Measurements from ENCODE around the gene SRSF5. TPM values are rescaled to one million over a fixed set of nuclear protein-coding genes. Genes with fewer than 3 reads are reported as not detected.
A peak's percentile ranks its signal among the peaks of the same experiment; 100 is the strongest.
"Not testable (repeated sequence)": the region's sequence is repeated elsewhere in the genome, so short reads cannot be mapped to it uniquely, and the experiment has no call there.

Gene SRSF5
- total RNA-seq: 1,000 to 10,000 TPM in 1 of 6 donors, 100 to 1,000 TPM in 5; 238 to 1,033 (median 288) TPM

DNA sequence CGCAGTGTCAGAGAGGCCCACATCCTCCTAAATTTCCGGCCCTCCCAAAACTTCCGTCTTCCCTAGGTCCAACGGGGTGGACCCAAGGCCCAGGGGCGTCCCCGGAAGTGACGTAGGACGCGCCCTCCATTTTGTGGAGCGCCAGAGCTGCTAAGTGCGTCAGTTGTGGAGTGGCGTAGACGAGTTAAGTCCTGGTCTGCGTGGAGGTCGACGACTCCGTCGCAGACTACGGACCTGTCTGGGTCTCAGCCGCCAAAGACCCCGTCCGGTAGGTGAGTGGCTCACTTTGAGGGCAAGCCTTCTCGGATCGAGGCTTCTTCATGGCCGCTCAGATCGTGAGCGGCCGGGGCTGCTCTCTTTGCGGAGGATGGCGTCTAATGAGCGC, at the start of gene SRSF5:
Gene SRSF5 (plus strand): TSS at position 159 of the 385 bp plus-strand sequence. CDS start 1,015 bp downstream, outside the sequence.
- Histone ChIP-seq H3K4me1 (peaks cover 38 to 44% (median 41%) of the 10 kb centered on the region in 4 donors), H3K27ac (peak within 1 kb of the TSS; percentile 99 to 100 (median 100)), H3K27me3 (no peaks in the 10 kb centered on the region), H3K36me3 (peaks cover 35 to 43% (median 39%) of the 10 kb centered on the region in 4 donors), H3K4me3 (peak within 1 kb of the TSS; percentile 61 to 88 (median 75)), H3K9me3 (no peaks in the 10 kb centered on the region)
- TF ChIP-seq POLR2AphosphoS5 (IDR thresholded peaks at IDR 0.05) (peak; percentile 100), POLR2A (IDR thresholded peaks at IDR 0.05) (peak; percentile 68 to 99 (median 98)), EP300 (IDR thresholded peaks at IDR 0.05) (peak in 1 of 4 donors; percentile 96)
- TF ChIP-seq, protein P1, sequence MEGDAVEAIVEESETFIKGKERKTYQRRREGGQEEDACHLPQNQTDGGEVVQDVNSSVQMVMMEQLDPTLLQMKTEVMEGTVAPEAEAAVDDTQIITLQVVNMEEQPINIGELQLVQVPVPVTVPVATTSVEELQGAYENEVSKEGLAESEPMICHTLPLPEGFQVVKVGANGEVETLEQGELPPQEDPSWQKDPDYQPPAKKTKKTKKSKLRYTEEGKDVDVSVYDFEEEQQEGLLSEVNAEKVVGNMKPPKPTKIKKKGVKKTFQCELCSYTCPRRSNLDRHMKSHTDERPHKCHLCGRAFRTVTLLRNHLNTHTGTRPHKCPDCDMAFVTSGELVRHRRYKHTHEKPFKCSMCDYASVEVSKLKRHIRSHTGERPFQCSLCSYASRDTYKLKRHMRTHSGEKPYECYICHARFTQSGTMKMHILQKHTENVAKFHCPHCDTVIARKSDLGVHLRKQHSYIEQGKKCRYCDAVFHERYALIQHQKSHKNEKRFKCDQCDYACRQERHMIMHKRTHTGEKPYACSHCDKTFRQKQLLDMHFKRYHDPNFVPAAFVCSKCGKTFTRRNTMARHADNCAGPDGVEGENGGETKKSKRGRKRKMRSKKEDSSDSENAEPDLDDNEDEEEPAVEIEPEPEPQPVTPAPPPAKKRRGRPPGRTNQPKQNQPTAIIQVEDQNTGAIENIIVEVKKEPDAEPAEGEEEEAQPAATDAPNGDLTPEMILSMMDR (IDR thresholded peaks at IDR 0.05): peak in 1 of 6 experiments; percentile 12
- 0% methylated on average over 11 to 17 of the region's 31 CpGs for WGBS, 2 donors
- ATAC-seq (ENCODE audit: low FRiP score in 2 of 2): peak; percentile 97 to 98
- DNase-seq: peak; percentile 97

GRCh38 chr14:69718614-69719013, 48.3 kb upstream of the SRSF5 start:
- H3K4me3 ChIP-seq; DNase-seq; ATAC-seq (ENCODE audit: low FRiP score in 2 of 2); H3K9me3 ChIP-seq; H3K27me3 ChIP-seq: not testable (repeated sequence)
- Histone ChIP-seq H3K4me1 (peaks cover 57 to 69% (median 61%) of the 10 kb centered on the region in 4 donors), H3K27ac (peak overlapping the region; percentile 63 to 85 (median 77)), H3K36me3 (peaks cover 0 to 13% (median 0%) of the 10 kb centered on the region in 4 donors)
- WGBS, 2 donors: 86 to 92% methylated on average over 2 of the region's 2 CpGs

GRCh38 chr14:69719501-69719951, 47.4 kb upstream of the SRSF5 start:
- 24 to 29% methylated on average over 7 of the region's 7 CpGs for WGBS, 2 donors
- peak; percentile 84 to 86 for ATAC-seq (ENCODE audit: low FRiP score in 2 of 2)
- peaks cover 52 to 62% (median 59%) of the 10 kb centered on the region in 4 donors for H3K4me1 ChIP-seq
- no peaks in the 10 kb centered on the region for H3K27me3 ChIP-seq
- no peak overlapping the region for H3K4me3 ChIP-seq
- H3K36me3 ChIP-seq: peaks cover 0 to 5% (median 0%) of the 10 kb centered on the region in 4 donors
- peak overlapping the region; percentile 66 to 85 (median 77) for H3K27ac ChIP-seq
- H3K9me3 ChIP-seq: no peaks in the 10 kb centered on the region
- DNase-seq: peak; percentile 12 to 68
- TF ChIP-seq EP300 (IDR thresholded peaks at IDR 0.05) (peak; percentile 79 to 95 (median 89)), POLR2A (IDR thresholded peaks at IDR 0.05) (peak in 1 of 4 donors; percentile 38), POLR2AphosphoS5 (IDR thresholded peaks at IDR 0.05) (peak; percentile 81 to 94)
- TF ChIP-seq, protein P1 (IDR thresholded peaks at IDR 0.05): no peak

GRCh38 chr14:69720912-69721311, 46.0 kb upstream of the SRSF5 start:
- DNase-seq (no peak), ATAC-seq (ENCODE audit: low FRiP score in 2 of 2) (no peak)
- Histone ChIP-seq H3K36me3 (no peaks in the 10 kb centered on the region), H3K4me1 (peaks cover 42 to 58% (median 48%) of the 10 kb centered on the region in 4 donors), H3K9me3 (no peaks in the 10 kb centered on the region), H3K27ac (peak overlapping the region in 1 of 4 donors; percentile 85), H3K27me3 (no peaks in the 10 kb centered on the region), H3K4me3 (no peak overlapping the region)
- WGBS, 2 donors: 63 to 88% methylated on average over 4 of the region's 4 CpGs
- TF ChIP-seq POLR2AphosphoS5 (IDR thresholded peaks at IDR 0.05): no peak
- TF ChIP-seq, protein P1 (IDR thresholded peaks at IDR 0.05): no peak
- TF ChIP-seq POLR2A (IDR thresholded peaks at IDR 0.05): no peak
- no peak for TF ChIP-seq EP300 (IDR thresholded peaks at IDR 0.05)

- Histone ChIP-seq H3K4me3 (peak overlapping the region in 3 of 4 donors; percentile 27 to 54 (median 42)), H3K27me3 (no peaks in the 10 kb centered on the region), H3K4me1 (peaks cover 17 to 34% (median 26%) of the 10 kb centered on the region in 4 donors), H3K9me3 (no peaks in the 10 kb centered on the region), H3K36me3 (no peaks in the 10 kb centered on the region), H3K27ac (peak overlapping the region; percentile 42 to 83 (median 78))
- TF ChIP-seq POLR2AphosphoS5 (IDR thresholded peaks at IDR 0.05) (peak; percentile 18 to 31), EP300 (IDR thresholded peaks at IDR 0.05) (no peak), POLR2A (IDR thresholded peaks at IDR 0.05) (peak in 2 of 4 donors; percentile 7 to 22)
- TF ChIP-seq, protein P1 (IDR thresholded peaks at IDR 0.05): peak; percentile 96 to 98 (median 98)
- 5 to 15% methylated on average over 14 to 51 of the region's 51 CpGs for WGBS, 2 donors
- ATAC-seq (ENCODE audit: low FRiP score in 2 of 2) (peak; percentile 94 to 98), DNase-seq (peak; percentile 82 to 96)
These were observed 40.0 kb upstream of the SRSF5 start for GRCh38 chr14:69726761-69727511.
